Liver (tissue), 9 donors: ENCODE results near the gene HSPB3. TPM values are rescaled to one million over a fixed set of nuclear protein-coding genes. Genes with fewer than 3 reads are reported as not detected.

Experiments
- DNase-seq: peaks from one replicate; pipeline ENCODE4 v3.0.0-alpha.2; 2017; ENCODE audit warnings: low spot score
- H3K27ac ChIP-seq, 2 donors: one replicate each; pipeline ENCODE4 v1.7.0; 2013; ENCODE audit warnings: inconsistent platforms in 2 of 2, low read length in 2 of 2, control low read depth in 1 of 2, low read depth in 1 of 2, mild to moderate bottlenecking in 1 of 2
- H3K27me3 ChIP-seq, 4 donors: one replicate each; pipeline versions ENCODE4 v1.6.1 to v1.7.0; 2013; ENCODE audit warnings: low read length in 3 of 4, inconsistent platforms in 1 of 4, mild to moderate bottlenecking in 1 of 4, moderate library complexity in 1 of 4; ENCODE audit not compliant: control insufficient read depth in 4 of 4, insufficient read depth in 4 of 4
- H3K36me3 ChIP-seq, 4 donors: one replicate each; pipeline versions ENCODE4 v1.6.1 to v1.7.0; 2013; ENCODE audit warnings: low read length in 3 of 4, mild to moderate bottlenecking in 3 of 4, low read depth in 1 of 4, moderate library complexity in 1 of 4; ENCODE audit not compliant: control insufficient read depth in 4 of 4, insufficient read depth in 3 of 4
- H3K4me1 ChIP-seq, 4 donors: one replicate each; pipeline versions ENCODE4 v1.6.1 to v1.7.0; 2013; ENCODE audit warnings: low read length in 3 of 4, mild to moderate bottlenecking in 3 of 4, moderate library complexity in 1 of 4; ENCODE audit not compliant: control insufficient read depth in 4 of 4, insufficient read depth in 4 of 4
- H3K4me3 ChIP-seq, 3 donors: one replicate each; pipeline versions ENCODE4 v1.6.1 to v1.7.0; 2013; ENCODE audit warnings: low read length in 3 of 3, control low read depth in 1 of 3, low read depth in 1 of 3, mild to moderate bottlenecking in 1 of 3
- H3K9ac ChIP-seq, 2 donors: one replicate each; pipeline ENCODE4 v1.7.0; 2013; ENCODE audit warnings: low read length in 2 of 2, mild to moderate bottlenecking in 2 of 2, moderate library complexity in 2 of 2, control low read depth in 1 of 2, low read depth in 1 of 2
- H3K9me3 ChIP-seq, 4 donors: one replicate each; pipeline versions ENCODE4 v1.6.1 to v1.7.0; 2013; ENCODE audit warnings: low read length in 3 of 4; ENCODE audit not compliant: control insufficient read depth in 4 of 4
- ATF3 ChIP-seq: IDR thresholded peaks from 2 replicates; pipeline ENCODE4 v1.6.1; 2016; ENCODE audit warnings: antibody characterized with exemption
- FOXA2 ChIP-seq: IDR thresholded peaks from 2 replicates; pipeline ENCODE4 v1.6.1; 2016; ENCODE audit warnings: antibody characterized with exemption
- GABPA ChIP-seq, 2 donors: IDR thresholded peaks in 1 of 2; conservative IDR thresholded peaks in 1 of 2; 2 replicates each; pipeline ENCODE4 v1.6.1; 2016; ENCODE audit warnings: antibody characterized with exemption in 2 of 2, mild to moderate bottlenecking in 1 of 2, moderate library complexity in 1 of 2
- HNF4A ChIP-seq, 2 donors: conservative IDR thresholded peaks; 2 replicates each; pipeline ENCODE4 v1.6.1; 2016; ENCODE audit warnings: antibody characterized with exemption in 2 of 2, mild to moderate bottlenecking in 2 of 2
- HNF4G ChIP-seq: IDR thresholded peaks from 2 replicates; pipeline ENCODE4 v1.6.1; 2016; ENCODE audit warnings: antibody characterized with exemption
- JUND ChIP-seq, 2 donors: IDR thresholded peaks; 2 replicates each; pipeline ENCODE4 v1.6.1; 2016; ENCODE audit warnings: antibody characterized with exemption in 2 of 2
- NR2F2 ChIP-seq: IDR thresholded peaks from 2 replicates; pipeline ENCODE4 v1.6.1; 2016; ENCODE audit warnings: antibody characterized with exemption
- RAD21 ChIP-seq, 2 donors: IDR thresholded peaks; 2 replicates each; pipeline ENCODE4 v1.6.1; 2016; ENCODE audit warnings: antibody characterized with exemption in 2 of 2, mild to moderate bottlenecking in 2 of 2
- RXRA ChIP-seq, 2 donors: IDR thresholded peaks; 2 replicates each; pipeline ENCODE4 v1.6.1; 2017 to 2018; ENCODE audit warnings: antibody characterized with exemption in 2 of 2, mild to moderate bottlenecking in 1 of 2
- YY1 ChIP-seq: IDR thresholded peaks from 2 replicates; pipeline ENCODE4 v1.6.1; 2016; ENCODE audit warnings: antibody characterized with exemption, mild to moderate bottlenecking
- whole genome bisulfite sequencing: extraction: QIAGEN DNeasy Blood & Tissue Kit; methylation state at CpG from one replicate; pipeline ENCODE4 v1.1.7; 2013; 5-methylcytosine and 5-hydroxymethylcytosine counted together
- polyA plus RNA-seq, 2 donors: library from polyadenylated mRNA; stranded (reverse) in 1 of 2; unstranded in 1 of 2; fragments of 200-250 nt in 1 of 2; fragments of >200 nt in 1 of 2; fragmentation: Nextera tagmentation in 1 of 2; extraction: Ambion mirVana in 1 of 2; gene quantifications; one replicate each; pipeline versions ENCODE4 v1.2.1 to v1.2.3, GENCODE V29; 2013 to 2015
- total RNA-seq, 2 donors: library from RNA; depleted of rRNA; stranded (reverse); fragments of >200 nt; gene quantifications; one replicate each; pipeline ENCODE4 v1.2.3, GENCODE V29; 2014
- TF ChIP-seq, protein P1 (sequence below): IDR thresholded peaks from 2 replicates; pipeline ENCODE4 v1.6.1; 2016; ENCODE audit warnings: antibody characterized with exemption, mild to moderate bottlenecking
- TF ChIP-seq, protein P2 (sequence below): IDR thresholded peaks from 2 replicates; pipeline ENCODE4 v1.6.1; 2016; ENCODE audit warnings: antibody characterized with exemption
- donor health status: healthy.
- donor health status: healthy.
- donor health status: healthy.
- donor health status: healthy.
- donor health status: healthy.

Gene HSPB3
- total and polyA plus RNA-seq, 4 donors = 0.17 TPM; not detected in 3

DNA sequence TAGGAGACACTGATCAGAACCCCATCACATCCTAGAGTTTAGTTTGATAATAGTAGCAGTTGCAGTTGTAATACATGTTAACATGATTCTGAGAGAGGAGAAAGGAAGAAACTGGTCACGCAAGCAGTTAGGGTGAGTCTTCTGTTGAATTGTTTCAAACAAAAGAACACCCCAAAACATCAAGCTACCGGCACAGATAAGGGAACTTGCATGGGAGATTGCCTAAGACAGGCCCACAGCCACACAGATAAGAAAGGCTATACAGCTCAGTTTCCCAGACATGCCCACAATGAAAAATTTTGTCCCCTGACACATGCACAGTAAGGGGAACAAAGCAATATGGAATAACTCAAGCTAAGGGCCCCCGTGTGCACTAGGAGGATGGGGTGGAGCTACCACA lies 15.9 kb downstream of the HSPB3 start (continued):
- TF ChIP-seq, protein P1, sequence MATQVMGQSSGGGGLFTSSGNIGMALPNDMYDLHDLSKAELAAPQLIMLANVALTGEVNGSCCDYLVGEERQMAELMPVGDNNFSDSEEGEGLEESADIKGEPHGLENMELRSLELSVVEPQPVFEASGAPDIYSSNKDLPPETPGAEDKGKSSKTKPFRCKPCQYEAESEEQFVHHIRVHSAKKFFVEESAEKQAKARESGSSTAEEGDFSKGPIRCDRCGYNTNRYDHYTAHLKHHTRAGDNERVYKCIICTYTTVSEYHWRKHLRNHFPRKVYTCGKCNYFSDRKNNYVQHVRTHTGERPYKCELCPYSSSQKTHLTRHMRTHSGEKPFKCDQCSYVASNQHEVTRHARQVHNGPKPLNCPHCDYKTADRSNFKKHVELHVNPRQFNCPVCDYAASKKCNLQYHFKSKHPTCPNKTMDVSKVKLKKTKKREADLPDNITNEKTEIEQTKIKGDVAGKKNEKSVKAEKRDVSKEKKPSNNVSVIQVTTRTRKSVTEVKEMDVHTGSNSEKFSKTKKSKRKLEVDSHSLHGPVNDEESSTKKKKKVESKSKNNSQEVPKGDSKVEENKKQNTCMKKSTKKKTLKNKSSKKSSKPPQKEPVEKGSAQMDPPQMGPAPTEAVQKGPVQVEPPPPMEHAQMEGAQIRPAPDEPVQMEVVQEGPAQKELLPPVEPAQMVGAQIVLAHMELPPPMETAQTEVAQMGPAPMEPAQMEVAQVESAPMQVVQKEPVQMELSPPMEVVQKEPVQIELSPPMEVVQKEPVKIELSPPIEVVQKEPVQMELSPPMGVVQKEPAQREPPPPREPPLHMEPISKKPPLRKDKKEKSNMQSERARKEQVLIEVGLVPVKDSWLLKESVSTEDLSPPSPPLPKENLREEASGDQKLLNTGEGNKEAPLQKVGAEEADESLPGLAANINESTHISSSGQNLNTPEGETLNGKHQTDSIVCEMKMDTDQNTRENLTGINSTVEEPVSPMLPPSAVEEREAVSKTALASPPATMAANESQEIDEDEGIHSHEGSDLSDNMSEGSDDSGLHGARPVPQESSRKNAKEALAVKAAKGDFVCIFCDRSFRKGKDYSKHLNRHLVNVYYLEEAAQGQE = no peak

DNA sequence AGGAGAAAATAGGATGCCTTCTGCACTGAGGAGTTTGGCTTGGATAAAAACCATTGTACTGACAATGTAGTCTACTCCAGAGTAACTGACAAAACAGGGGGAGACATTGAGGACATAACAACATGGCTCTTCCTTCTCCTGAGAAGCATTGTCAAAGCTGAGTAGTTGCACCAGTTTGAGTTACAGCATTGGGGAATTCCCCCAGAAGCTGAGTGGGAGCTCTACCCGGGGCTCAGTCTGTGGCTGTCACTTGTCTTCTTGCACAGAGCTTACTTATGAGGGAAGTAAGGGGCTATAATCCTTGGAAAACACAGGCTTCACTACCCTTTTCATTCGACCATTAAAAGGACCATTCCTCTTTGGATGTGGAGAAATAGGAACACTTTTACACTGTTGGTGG lies 21.2 kb downstream of the HSPB3 start:
- 69% methylated on average over 2 of the region's 2 CpGs for WGBS
- no peak for TF ChIP-seq RAD21 (IDR thresholded peaks at IDR 0.05)
- TF ChIP-seq HNF4G = no peak
- TF ChIP-seq NR2F2 = no peak
- no peak for TF ChIP-seq HNF4A (conservative IDR thresholded peaks at IDR 0.05)
- TF ChIP-seq ATF3 = no peak
- TF ChIP-seq, protein P2, sequence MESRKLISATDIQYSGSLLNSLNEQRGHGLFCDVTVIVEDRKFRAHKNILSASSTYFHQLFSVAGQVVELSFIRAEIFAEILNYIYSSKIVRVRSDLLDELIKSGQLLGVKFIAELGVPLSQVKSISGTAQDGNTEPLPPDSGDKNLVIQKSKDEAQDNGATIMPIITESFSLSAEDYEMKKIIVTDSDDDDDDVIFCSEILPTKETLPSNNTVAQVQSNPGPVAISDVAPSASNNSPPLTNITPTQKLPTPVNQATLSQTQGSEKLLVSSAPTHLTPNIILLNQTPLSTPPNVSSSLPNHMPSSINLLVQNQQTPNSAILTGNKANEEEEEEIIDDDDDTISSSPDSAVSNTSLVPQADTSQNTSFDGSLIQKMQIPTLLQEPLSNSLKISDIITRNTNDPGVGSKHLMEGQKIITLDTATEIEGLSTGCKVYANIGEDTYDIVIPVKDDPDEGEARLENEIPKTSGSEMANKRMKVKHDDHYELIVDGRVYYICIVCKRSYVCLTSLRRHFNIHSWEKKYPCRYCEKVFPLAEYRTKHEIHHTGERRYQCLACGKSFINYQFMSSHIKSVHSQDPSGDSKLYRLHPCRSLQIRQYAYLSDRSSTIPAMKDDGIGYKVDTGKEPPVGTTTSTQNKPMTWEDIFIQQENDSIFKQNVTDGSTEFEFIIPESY = no peak
- TF ChIP-seq YY1 = no peak
- TF ChIP-seq FOXA2 = no peak
- no peak for TF ChIP-seq GABPA (IDR thresholded peaks at IDR 0.05 in 1 of 2, conservative IDR thresholded peaks at IDR 0.05 in 1 of 2)
- TF ChIP-seq RXRA (IDR thresholded peaks at IDR 0.05) = no peak
- TF ChIP-seq, protein P1 = no peak
- no peak for TF ChIP-seq JUND (IDR thresholded peaks at IDR 0.05)

More for the DNA sequence above, 21.2 kb downstream of the HSPB3 start:
- Histone ChIP-seq H3K9me3 (no peaks in the 10 kb centered on the region), H3K9ac (no peak overlapping the region), H3K4me1 (no peaks in the 10 kb centered on the region), H3K36me3 (no peaks in the 10 kb centered on the region), H3K27ac (no peak overlapping the region), H3K27me3 (no peaks in the 10 kb centered on the region), H3K4me3 (no peak overlapping the region)
- no peak for DNase-seq
